Activated B cell treated with CpG ODN at 0.5 μM for 24 hours (primary cell): ENCODE data around the gene CLDND2. TPM values are rescaled to one million over a fixed set of nuclear protein-coding genes. Genes with fewer than 3 reads are reported as not detected.

Source experiments
- ATAC-seq: fragments of 200-7000 bp; cut with Tn5 transposase; one replicate; pipeline ENCODE4 v1.10.0; 2021; ENCODE audit warnings: low read depth, mild to moderate bottlenecking, moderate library complexity
- CTCF ChIA-PET: fragments of 350-600 bp; sonication (Branson Sonifier 250); formaldehyde crosslinking; loops from one replicate; lab custom pipeline; 2021; ENCODE audit warnings: antibody characterized with exemption; lab: Charles Lee
- POLR2A ChIA-PET: fragments of 350-600 bp; sonication (Branson Sonifier 250); formaldehyde crosslinking; loops from one replicate; lab custom pipeline; 2021; ENCODE audit warnings: antibody characterized with exemption; lab: Charles Lee
- DNase-seq: peaks from one replicate; pipeline ENCODE4 v3.0.0; 2022
- H3K27ac Mint-ChIP-seq: one replicate; pipeline ENCODE4 v1.8.0; 2020; ENCODE audit warnings: mixed read lengths
- H3K27me3 Mint-ChIP-seq: one replicate; pipeline ENCODE4 v1.8.0; 2021; ENCODE audit warnings: mixed read lengths
- H3K36me3 Mint-ChIP-seq: one replicate; pipeline ENCODE4 v1.8.0; 2021; ENCODE audit warnings: low read depth, mixed read lengths
- H3K4me1 Mint-ChIP-seq: one replicate; pipeline ENCODE4 v1.8.0; 2021; ENCODE audit warnings: mixed read lengths
- H3K4me3 Mint-ChIP-seq: one replicate; pipeline ENCODE4 v1.8.0; 2020; ENCODE audit warnings: mild to moderate bottlenecking, mixed read lengths
- H3K9me3 Mint-ChIP-seq: one replicate; pipeline ENCODE4 v1.8.0; 2020; ENCODE audit warnings: mixed read lengths
- CTCF ChIP-seq: fragments of 200-600 bp; IDR thresholded peaks from one replicate; pipeline ENCODE4 v1.8.0; 2022; ENCODE audit warnings: antibody characterized with exemption, mild to moderate bottlenecking
- intact Hi-C: fragments of 100-400 bp; cut with micrococcal nuclease; formaldehyde crosslinking; loops from one replicate; pipeline ENCODE4 v1.15.1; 2024
- total RNA-seq: library from RNA; stranded (reverse); gene quantifications from 2 replicates; pipeline ENCODE4 v1.2.3, GENCODE V29; 2022

Gene CLDND2
- total RNA-seq, 1 donor from 2014 or later = 2.2 TPM

GRCh38 chr19:51338563-51339312 lies 30.1 kb downstream of the CLDND2 start:
- POLR2A ChIA-PET = interaction anchor here (1.0 to 4.9 kb wide), 8 partner anchors 10 to 103 kb away, joined by 3 to 49 read pairs (median 6); partner anchors contain the start of genes ETFB, NKG7 and SIGLEC10
- H3K27me3 Mint-ChIP-seq = no peaks in the 10 kb centered on the region

GRCh38 chr19:51337861-51338562 lies 30.8 kb downstream of the CLDND2 start:
- ChIA-PET CTCF (interaction anchor here (0.7 to 2.9 kb wide), 10 partner anchors 57 to 323 kb away, joined by 3 to 17 read pairs (median 6); partner anchors contain the start of gene SIGLEC10), POLR2A (interaction anchor here (4.9 kb wide), 1 partner anchor 80 kb away, joined by 49 read pairs; the partner anchor contains the start of gene SIGLEC10)
- DNase-seq = no peak
- no peaks in the 10 kb centered on the region for H3K9me3 Mint-ChIP-seq
- no peak for ATAC-seq
- intact Hi-C loops = loop anchor here (1.0 to 5.0 kb wide), 7 partner anchors 69 to 441 kb away; no protein-coding TSS in a partner anchor
- no peak for TF ChIP-seq CTCF
- H3K4me3 Mint-ChIP-seq = peak overlapping the region; percentile 91
- H3K27me3 Mint-ChIP-seq = no peaks in the 10 kb centered on the region
- H3K27ac Mint-ChIP-seq = no peak overlapping the region
- no peaks in the 10 kb centered on the region for H3K36me3 Mint-ChIP-seq
- H3K4me1 Mint-ChIP-seq = peaks cover 29% of the 10 kb centered on the region

More at GRCh38 chr19:51338563-51339312, 30.1 kb downstream of the CLDND2 start:
- Mint-ChIP-seq H3K4me1 (peaks cover 36% of the 10 kb centered on the region), H3K27ac (peak overlapping the region; percentile 75), H3K4me3 (peak overlapping the region; percentile 91), H3K9me3 (no peaks in the 10 kb centered on the region), H3K36me3 (no peaks in the 10 kb centered on the region)
- peak; percentile 83 for DNase-seq
- CTCF ChIA-PET = interaction anchor here (0.7 to 2.9 kb wide), 17 partner anchors 24 to 323 kb away, joined by 3 to 17 read pairs (median 5); partner anchors contain the start of genes ETFB and SIGLEC10
- ATAC-seq = peak; percentile 64
- peak; percentile 41 for TF ChIP-seq CTCF
- intact Hi-C loops = loop anchor here (1.0 to 5.0 kb wide), 13 partner anchors 29 to 440 kb away; partner anchors contain the start of gene SIGLEC10

- H3K27me3 Mint-ChIP-seq = no peaks in the 10 kb centered on the region
- H3K9me3 Mint-ChIP-seq = no peaks in the 10 kb centered on the region
- TF ChIP-seq CTCF = no peak
- no peak overlapping the region for H3K4me3 Mint-ChIP-seq
- no peaks in the 10 kb centered on the region for H3K36me3 Mint-ChIP-seq
- H3K4me1 Mint-ChIP-seq = peaks cover 22% of the 10 kb centered on the region
- ATAC-seq = no peak
- ChIA-PET POLR2A (no interaction called here), CTCF (interaction anchor here (0.7 to 2.9 kb wide), 6 partner anchors 71 to 324 kb away, joined by 5 to 17 read pairs (median 6); partner anchors contain the start of gene SIGLEC10)
- DNase-seq = no peak
- intact Hi-C loops = loop anchor here (5.0 kb wide), 1 partner anchor 365 kb away; no protein-coding TSS in a partner anchor
- no peak overlapping the region for H3K27ac Mint-ChIP-seq
These were observed 31.5 kb downstream of the CLDND2 start for GRCh38 chr19:51337141-51337860.

- DNase-seq = no peak
These were observed 34.9 kb downstream of the CLDND2 start for GRCh38 chr19:51333836-51334460.

More at GRCh38 chr19:51333836-51334460, 34.9 kb downstream of the CLDND2 start:
- Mint-ChIP-seq H3K27ac (no peak overlapping the region), H3K9me3 (no peaks in the 10 kb centered on the region), H3K36me3 (peaks cover 9% of the 10 kb centered on the region), H3K4me3 (no peak overlapping the region), H3K27me3 (peaks cover 10% of the 10 kb centered on the region), H3K4me1 (peaks cover 5% of the 10 kb centered on the region)
- intact Hi-C loops = no loop called here
- ChIA-PET CTCF (no interaction called here), POLR2A (no interaction called here)
- ATAC-seq = no peak
- no peak for TF ChIP-seq CTCF
